ENCODE data around the gene AFAP1L2. TPM values are rescaled to one million over a fixed set of nuclear protein-coding genes. Genes with fewer than 3 reads are reported as not detected.

Gene AFAP1L2
- total RNA-seq, 2 donors from 2014 or later, result 1.5 to 1.8 TPM

GRCh38 chr10:114274616-114275453 lies 129.5 kb downstream of the AFAP1L2 start:
- H3K27ac Mint-ChIP-seq, result no peak overlapping the region
- H3K4me1 Mint-ChIP-seq (ENCODE audit: low read depth), result no peaks in the 10 kb centered on the region
- no peak overlapping the region for H3K4me3 Mint-ChIP-seq
- H3K9me3 Mint-ChIP-seq, result no peaks in the 10 kb centered on the region
- DNase-seq, result no peak
- H3K27me3 Mint-ChIP-seq (ENCODE audit: low read depth), result peaks cover 13% of the 10 kb centered on the region
- no peaks in the 10 kb centered on the region for H3K36me3 Mint-ChIP-seq (ENCODE audit: insufficient read depth in 2 of 2)
- no peak for ATAC-seq (replicated peaks in 1 of 2)

GRCh38 chr10:114273910-114274309 lies 130.4 kb downstream of the AFAP1L2 start:
- Mint-ChIP-seq H3K4me3 (no peak overlapping the region), H3K27me3 (ENCODE audit: low read depth) (peaks cover 13% of the 10 kb centered on the region), H3K36me3 (ENCODE audit: insufficient read depth in 2 of 2) (no peaks in the 10 kb centered on the region), H3K9me3 (no peaks in the 10 kb centered on the region), H3K27ac (no peak overlapping the region), H3K4me1 (ENCODE audit: low read depth) (no peaks in the 10 kb centered on the region)
- DNase-seq (no peak), ATAC-seq (replicated peaks in 1 of 2) (no peak)

- no peaks in the 10 kb centered on the region for H3K36me3 Mint-ChIP-seq (ENCODE audit: insufficient read depth in 2 of 2)
- ATAC-seq (replicated peaks in 1 of 2) (no peak), DNase-seq (no peak)
- no peaks in the 10 kb centered on the region for H3K4me1 Mint-ChIP-seq (ENCODE audit: low read depth)
- no peak overlapping the region for H3K27ac Mint-ChIP-seq
- peaks cover 13% of the 10 kb centered on the region for H3K27me3 Mint-ChIP-seq (ENCODE audit: low read depth)
- H3K9me3 Mint-ChIP-seq, result no peaks in the 10 kb centered on the region
- H3K4me3 Mint-ChIP-seq, result no peak overlapping the region
Observed at GRCh38 chr10:114272696-114273095, 131.6 kb downstream of the AFAP1L2 start.

- ATAC-seq (replicated peaks in 1 of 2) (no peak), DNase-seq (no peak)
- Mint-ChIP-seq H3K27ac (no peak overlapping the region), H3K4me3 (no peak overlapping the region), H3K4me1 (ENCODE audit: low read depth) (no peaks in the 10 kb centered on the region), H3K27me3 (ENCODE audit: low read depth) (peaks cover 13% of the 10 kb centered on the region), H3K9me3 (no peaks in the 10 kb centered on the region), H3K36me3 (ENCODE audit: insufficient read depth in 2 of 2) (no peaks in the 10 kb centered on the region)
Observed at GRCh38 chr10:114271779-114272167, 132.5 kb downstream of the AFAP1L2 start.

- Mint-ChIP-seq H3K27ac (no peak overlapping the region), H3K36me3 (ENCODE audit: insufficient read depth in 2 of 2) (no peaks in the 10 kb centered on the region), H3K9me3 (no peaks in the 10 kb centered on the region), H3K4me3 (no peak overlapping the region), H3K4me1 (ENCODE audit: low read depth) (no peaks in the 10 kb centered on the region), H3K27me3 (ENCODE audit: low read depth) (peaks cover 13% of the 10 kb centered on the region)
- DNase-seq, result no peak
- no peak for ATAC-seq (replicated peaks in 1 of 2)
Observed at GRCh38 chr10:114271075-114271778, 133.1 kb downstream of the AFAP1L2 start.

GRCh38 chr10:114266521-114266920 lies 137.8 kb downstream of the AFAP1L2 start:
- H3K4me1 Mint-ChIP-seq (ENCODE audit: low read depth), result peaks cover under 1% of the 10 kb centered on the region
- H3K27me3 Mint-ChIP-seq (ENCODE audit: low read depth), result no peaks in the 10 kb centered on the region
- ATAC-seq (replicated peaks in 1 of 2) (peak in 1 of 2 donors; percentile 30), DNase-seq (no peak)
- H3K4me3 Mint-ChIP-seq, result no peak overlapping the region
- no peaks in the 10 kb centered on the region for H3K9me3 Mint-ChIP-seq
- no peaks in the 10 kb centered on the region for H3K36me3 Mint-ChIP-seq (ENCODE audit: insufficient read depth in 2 of 2)
- no peak overlapping the region for H3K27ac Mint-ChIP-seq

- H3K4me1 Mint-ChIP-seq (ENCODE audit: low read depth), result peaks cover 7% of the 10 kb centered on the region
- H3K27me3 Mint-ChIP-seq (ENCODE audit: low read depth), result no peaks in the 10 kb centered on the region
- no peaks in the 10 kb centered on the region for H3K36me3 Mint-ChIP-seq (ENCODE audit: insufficient read depth in 2 of 2)
- H3K4me3 Mint-ChIP-seq, result no peak overlapping the region
- DNase-seq (no peak), ATAC-seq (replicated peaks in 1 of 2) (no peak)
- no peaks in the 10 kb centered on the region for H3K9me3 Mint-ChIP-seq
- H3K27ac Mint-ChIP-seq, result no peak overlapping the region
Observed at GRCh38 chr10:114265392-114266053, 138.8 kb downstream of the AFAP1L2 start.

GRCh38 chr10:114262496-114262895 lies 141.8 kb downstream of the AFAP1L2 start:
- Mint-ChIP-seq H3K36me3 (ENCODE audit: insufficient read depth in 2 of 2) (no peaks in the 10 kb centered on the region), H3K27me3 (ENCODE audit: low read depth) (no peaks in the 10 kb centered on the region), H3K9me3 (no peaks in the 10 kb centered on the region), H3K4me3 (no peak overlapping the region), H3K4me1 (ENCODE audit: low read depth) (peaks cover 14% of the 10 kb centered on the region), H3K27ac (no peak overlapping the region)
- ATAC-seq (replicated peaks in 1 of 2) (no peak), DNase-seq (no peak)

GRCh38 chr10:114261076-114261475 lies 143.2 kb downstream of the AFAP1L2 start:
- Mint-ChIP-seq H3K27ac (no peak overlapping the region), H3K4me1 (ENCODE audit: low read depth) (peaks cover 14% of the 10 kb centered on the region), H3K4me3 (no peak overlapping the region), H3K9me3 (no peaks in the 10 kb centered on the region), H3K36me3 (ENCODE audit: insufficient read depth in 2 of 2) (no peaks in the 10 kb centered on the region), H3K27me3 (ENCODE audit: low read depth) (no peaks in the 10 kb centered on the region)
- DNase-seq (no peak), ATAC-seq (replicated peaks in 1 of 2) (no peak)

GRCh38 chr10:114260366-114260765 lies 143.9 kb downstream of the AFAP1L2 start:
- no peaks in the 10 kb centered on the region for H3K27me3 Mint-ChIP-seq (ENCODE audit: low read depth)
- H3K4me1 Mint-ChIP-seq (ENCODE audit: low read depth), result peaks cover 14% of the 10 kb centered on the region
- no peak overlapping the region for H3K4me3 Mint-ChIP-seq
- no peaks in the 10 kb centered on the region for H3K36me3 Mint-ChIP-seq (ENCODE audit: insufficient read depth in 2 of 2)
- H3K27ac Mint-ChIP-seq, result no peak overlapping the region
- DNase-seq (no peak), ATAC-seq (replicated peaks in 1 of 2) (no peak)
- H3K9me3 Mint-ChIP-seq, result no peaks in the 10 kb centered on the region

- Mint-ChIP-seq H3K4me1 (ENCODE audit: low read depth) (peaks cover 14% of the 10 kb centered on the region), H3K9me3 (no peaks in the 10 kb centered on the region), H3K4me3 (no peak overlapping the region), H3K36me3 (ENCODE audit: insufficient read depth in 2 of 2) (no peaks in the 10 kb centered on the region), H3K27ac (no peak overlapping the region), H3K27me3 (ENCODE audit: low read depth) (no peaks in the 10 kb centered on the region)
- no peak for DNase-seq
- ATAC-seq (replicated peaks in 1 of 2), result no peak
Observed at GRCh38 chr10:114259824-114260223, 144.5 kb downstream of the AFAP1L2 start.

GRCh38 chr10:114258274-114258840 lies 145.9 kb downstream of the AFAP1L2 start:
- no peak for DNase-seq
- Mint-ChIP-seq H3K4me1 (ENCODE audit: low read depth) (peaks cover 14% of the 10 kb centered on the region), H3K4me3 (no peak overlapping the region), H3K9me3 (no peaks in the 10 kb centered on the region), H3K36me3 (ENCODE audit: insufficient read depth in 2 of 2) (no peaks in the 10 kb centered on the region), H3K27me3 (ENCODE audit: low read depth) (no peaks in the 10 kb centered on the region), H3K27ac (no peak overlapping the region)
- no peak for ATAC-seq (replicated peaks in 1 of 2)

- Mint-ChIP-seq H3K27me3 (ENCODE audit: low read depth) (no peaks in the 10 kb centered on the region), H3K9me3 (no peaks in the 10 kb centered on the region), H3K4me1 (ENCODE audit: low read depth) (peaks cover 14% of the 10 kb centered on the region), H3K27ac (no peak overlapping the region), H3K36me3 (ENCODE audit: insufficient read depth in 2 of 2) (no peaks in the 10 kb centered on the region), H3K4me3 (no peak overlapping the region)
- no peak for DNase-seq
- ATAC-seq (replicated peaks in 1 of 2), result no peak
Observed at GRCh38 chr10:114257498-114257897, 146.8 kb downstream of the AFAP1L2 start.

Measured in activated T-cell treated with anti-CD3 and anti-CD28 coated beads, Interleukin-2, amount 50 U/mL, for 72 hours (primary cell).